HG02885 (cell line): Measurements from ENCODE around the gene ATP1B1.
"Not testable (repeated sequence)": the region's sequence is repeated elsewhere in the genome, so short reads cannot be mapped to it uniquely, and the experiment has no call there.

Experiments
- ATAC-seq: cut with Tn5 transposase; IDR thresholded peaks from one replicate; pipeline ENCODE4 v1.9.1; 2021; ENCODE audit warnings: mild to moderate bottlenecking; ENCODE audit not compliant: unreplicated experiment, poor library complexity

Gene ATP1B1

DNA sequence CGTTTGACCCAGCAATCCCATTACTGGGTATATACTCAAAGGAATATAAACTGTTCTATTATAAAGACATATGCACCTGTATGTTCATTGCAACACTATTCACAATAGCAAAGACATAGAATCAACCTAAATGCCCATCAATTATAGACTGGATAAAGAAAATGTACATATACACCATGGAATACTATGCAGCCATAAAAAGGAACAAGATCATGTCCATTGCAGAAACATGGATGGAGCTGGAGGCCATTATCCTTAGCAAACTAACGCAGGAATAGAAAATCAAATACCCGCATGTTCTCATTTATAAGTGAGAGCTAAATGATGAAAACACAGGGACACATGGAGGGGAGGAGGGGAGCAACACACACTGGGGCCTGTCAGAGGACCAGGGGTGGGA, 72.9 kb downstream of the ATP1B1 start:
- ATAC-seq, result not testable (repeated sequence)

GRCh38 chr1:169180174-169180573, 73.7 kb downstream of the ATP1B1 start:
- ATAC-seq, result no peak
